Gastrocnemius medialis (tissue), 4 donors: ENCODE measurements around the gene CPEB1. TPM values are rescaled to one million over a fixed set of nuclear protein-coding genes. Genes with fewer than 3 reads are reported as not detected.

Source experiments
- ATAC-seq, 2 donors: fragments of 150-250 bp; one replicate each; pipeline ENCODE4 v1.9.1; 2016
- DNase-seq, 2 donors: peaks; one replicate each; pipeline ENCODE4 v3.0.0-alpha.2; 2019
- H3K27ac ChIP-seq, 4 donors: fragments of 200-600 bp; sonication (generic); 1 replicate in 1 of 4; 2 replicates in 3 of 4; pipeline ENCODE4 v1.5.1; 2016 to 2018; ENCODE audit warnings: mild to moderate bottlenecking in 2 of 4, moderate library complexity in 1 of 4
- H3K27me3 ChIP-seq, 3 donors: fragments of 200-600 bp; sonication (generic) in 2 of 3; 1 replicate in 1 of 3; 2 replicates in 2 of 3; pipeline versions ENCODE4 v1.5.1 to v1.6.0; 2016 to 2019; ENCODE audit warnings: mild to moderate bottlenecking in 1 of 3, moderate library complexity in 1 of 3
- H3K36me3 ChIP-seq, 2 donors: fragments of 200-600 bp; sonication (generic) in 1 of 2; one replicate each; pipeline ENCODE4 v1.5.1; 2017 to 2018
- H3K4me1 ChIP-seq, 2 donors: fragments of 200-600 bp; sonication (generic) in 1 of 2; one replicate each; pipeline ENCODE4 v1.5.1; 2016 to 2017; ENCODE audit warnings: mild to moderate bottlenecking in 2 of 2
- H3K4me3 ChIP-seq, 4 donors: fragments of 200-600 bp; sonication (generic) in 3 of 4; 1 replicate in 1 of 4; 2 replicates in 3 of 4; pipeline ENCODE4 v1.5.1; 2016 to 2019; ENCODE audit warnings: mild to moderate bottlenecking in 2 of 4
- H3K9me3 ChIP-seq, 3 donors: fragments of 200-600 bp; sonication (generic) in 2 of 3; 1 replicate in 1 of 3; 2 replicates in 2 of 3; pipeline ENCODE4 v1.5.1; 2016 to 2019
- CTCF ChIP-seq, 5 experiments: fragments of 450-650 bp in 3 of 5; fragments of 200-600 bp in 2 of 5; sonication (generic) in 2 of 5; IDR thresholded peaks in 4 of 5; conservative IDR thresholded peaks in 1 of 5; 1 replicate in 4 of 5; 2 replicates in 1 of 5; pipeline ENCODE4 v1.5.1; 2016 to 2019; ENCODE audit warnings: antibody characterized with exemption in 5 of 5, mild to moderate bottlenecking in 3 of 5, moderate library complexity in 3 of 5
- POLR2A ChIP-seq, 2 donors: fragments of 450-650 bp; IDR thresholded peaks; one replicate each; pipeline ENCODE4 v1.6.1; 2017; ENCODE audit warnings: antibody characterized with exemption in 2 of 2, mild to moderate bottlenecking in 2 of 2, moderate library complexity in 2 of 2
- in situ Hi-C, 4 donors: fragments of 200-750 bp; cut with MboI; loops; one replicate each; pipeline versions ENCODE4 v1.15.0 to v1.8.0; 2017; ENCODE audit warnings: low sequenced_read_pairs in 4 of 4
- intact Hi-C: fragments of 100-400 bp; cut with DNase I; formaldehyde crosslinking; loops from one replicate; pipeline ENCODE4 v1.15.1; 2023; ENCODE audit warnings: low total_unique reads
- total RNA-seq, 4 donors: library from RNA; depleted of rRNA; stranded (reverse); fragments of >200 nt; gene quantifications; one replicate each; pipeline versions ENCODE4 v1.1.0 to v1.2.3, GENCODE V29; 2016

CPEB1 gene
- total RNA-seq, 4 donors from 2014 or later: 0.69 to 3.9 (median 2.7) TPM

GRCh38 chr15:82580713-82581112 lies 66.5 kb downstream of the CPEB1 start:
- H3K36me3 ChIP-seq: no peaks in the 10 kb centered on the region
- H3K4me1 ChIP-seq: no peaks in the 10 kb centered on the region
- H3K4me3 ChIP-seq: no peak overlapping the region
- in situ Hi-C loops: no loop called here
- no peak for DNase-seq
- intact Hi-C loops: no loop called here
- H3K27me3 ChIP-seq: peaks cover 0 to 3% (median 0%) of the 10 kb centered on the region in 3 donors
- TF ChIP-seq POLR2A (IDR thresholded peaks at IDR 0.05) (no peak), CTCF (IDR thresholded peaks at IDR 0.05 in 4 of 5, conservative IDR thresholded peaks at IDR 0.05 in 1 of 5) (no peak)
- no peaks in the 10 kb centered on the region for H3K9me3 ChIP-seq
- no peak for ATAC-seq
- no peak overlapping the region for H3K27ac ChIP-seq

GRCh38 chr15:82575335-82575734 lies 71.8 kb downstream of the CPEB1 start:
- DNase-seq: no peak
- ATAC-seq: no peak
- TF ChIP-seq POLR2A (IDR thresholded peaks at IDR 0.05): no peak
- TF ChIP-seq CTCF (IDR thresholded peaks at IDR 0.05 in 4 of 5, conservative IDR thresholded peaks at IDR 0.05 in 1 of 5): no peak
- Histone ChIP-seq H3K4me3 (no peak overlapping the region), H3K27ac (no peak overlapping the region), H3K27me3 (no peaks in the 10 kb centered on the region), H3K36me3 (no peaks in the 10 kb centered on the region), H3K9me3 (no peaks in the 10 kb centered on the region), H3K4me1 (no peaks in the 10 kb centered on the region)
- intact Hi-C loops (no loop called here), in situ Hi-C loops (no loop called here)

- DNase-seq: no peak
- intact Hi-C loops: no loop called here
- TF ChIP-seq POLR2A (IDR thresholded peaks at IDR 0.05) (no peak), CTCF (IDR thresholded peaks at IDR 0.05 in 4 of 5, conservative IDR thresholded peaks at IDR 0.05 in 1 of 5) (no peak)
Measured at GRCh38 chr15:82572986-82573385, 74.2 kb downstream of the CPEB1 start.

GRCh38 chr15:82572311-82572710 lies 74.9 kb downstream of the CPEB1 start:
- H3K27ac ChIP-seq: no peak overlapping the region
- in situ Hi-C loops: loop anchor here in 1 of 4 donors (25.0 kb wide), 1 partner anchor 165 kb away; no protein-coding TSS in a partner anchor

More at GRCh38 chr15:82572986-82573385, 74.2 kb downstream of the CPEB1 start:
- Histone ChIP-seq H3K9me3 (no peaks in the 10 kb centered on the region), H3K36me3 (no peaks in the 10 kb centered on the region), H3K27ac (no peak overlapping the region), H3K4me3 (no peak overlapping the region), H3K4me1 (no peaks in the 10 kb centered on the region), H3K27me3 (no peaks in the 10 kb centered on the region)
- no peak for ATAC-seq
- in situ Hi-C loops: loop anchor here in 1 of 4 donors (25.0 kb wide), 1 partner anchor 164 kb away; no protein-coding TSS in a partner anchor

More at GRCh38 chr15:82572311-82572710, 74.9 kb downstream of the CPEB1 start:
- intact Hi-C loops: no loop called here
- H3K27me3 ChIP-seq: no peaks in the 10 kb centered on the region
- ATAC-seq (no peak), DNase-seq (no peak)
- no peaks in the 10 kb centered on the region for H3K36me3 ChIP-seq
- H3K4me1 ChIP-seq: no peaks in the 10 kb centered on the region
- TF ChIP-seq POLR2A (IDR thresholded peaks at IDR 0.05): no peak
- no peak for TF ChIP-seq CTCF (IDR thresholded peaks at IDR 0.05 in 4 of 5, conservative IDR thresholded peaks at IDR 0.05 in 1 of 5)
- no peaks in the 10 kb centered on the region for H3K9me3 ChIP-seq
- H3K4me3 ChIP-seq: no peak overlapping the region
